HL-60 (cell line): Measurements from ENCODE around the gene RBM39.
"Not testable (repeated sequence)": the region's sequence is repeated elsewhere in the genome, so short reads cannot be mapped to it uniquely, and the experiment has no call there.

ENCODE experiments used
- DNase-seq, 2 experiments: peaks; one replicate each; pipeline ENCODE4 v3.0.0-alpha.2; 2010 to 2020; ENCODE audit warnings: low read depth in 1 of 2, low spot score in 1 of 2
- H3K27ac ChIP-seq: fragments of 250-450 bp; sonication (Bioruptor Pico); replicated peaks from 2 replicates; pipeline ENCODE4 v1.5.1; 2020; ENCODE audit warnings: mild to moderate bottlenecking, moderate library complexity
- H3K27me3 ChIP-seq: fragments of 250-450 bp; sonication (Bioruptor Pico); 2 replicates; pipeline ENCODE4 v1.5.1; 2021; ENCODE audit warnings: mild to moderate bottlenecking, moderate library complexity; ENCODE audit not compliant: insufficient read depth, poor library complexity, severe bottlenecking
- H3K4me3 ChIP-seq: replicated peaks from 2 replicates; pipeline ENCODE4 v1.5.1; 2011; ENCODE audit warnings: mild to moderate bottlenecking, control low read depth, low read length; ENCODE audit not compliant: insufficient read depth
- GABPA ChIP-seq: IDR thresholded peaks from 2 replicates; pipeline ENCODE4 v1.6.1; 2012; ENCODE audit warnings: low read depth
- POLR2AphosphoS5 ChIP-seq: IDR thresholded peaks from 2 replicates; pipeline ENCODE4 v1.6.1; 2012; ENCODE audit warnings: low read depth
- SPI1 ChIP-seq: IDR thresholded peaks from 2 replicates; pipeline ENCODE4 v1.6.1; 2012; ENCODE audit warnings: low read depth, mild to moderate bottlenecking, borderline replicate concordance
- TF ChIP-seq, protein P1 (sequence below): IDR thresholded peaks from 2 replicates; pipeline ENCODE4 v1.6.1; 2012; ENCODE audit warnings: low read depth; ENCODE audit not compliant: insufficient replicate concordance
- TF ChIP-seq, protein P2 (sequence below): IDR thresholded peaks from one replicate; pipeline ENCODE4 v1.5.1; 2011; ENCODE audit warnings: low read length, control low read depth, inconsistent platforms; ENCODE audit not compliant: insufficient read depth

The RBM39 gene

GRCh38 chr20:35716330-35716729 is 25.7 kb downstream of the RBM39 start:
- TF ChIP-seq GABPA (no peak), POLR2AphosphoS5 (no peak), SPI1 (no peak)
- TF ChIP-seq, protein P1, sequence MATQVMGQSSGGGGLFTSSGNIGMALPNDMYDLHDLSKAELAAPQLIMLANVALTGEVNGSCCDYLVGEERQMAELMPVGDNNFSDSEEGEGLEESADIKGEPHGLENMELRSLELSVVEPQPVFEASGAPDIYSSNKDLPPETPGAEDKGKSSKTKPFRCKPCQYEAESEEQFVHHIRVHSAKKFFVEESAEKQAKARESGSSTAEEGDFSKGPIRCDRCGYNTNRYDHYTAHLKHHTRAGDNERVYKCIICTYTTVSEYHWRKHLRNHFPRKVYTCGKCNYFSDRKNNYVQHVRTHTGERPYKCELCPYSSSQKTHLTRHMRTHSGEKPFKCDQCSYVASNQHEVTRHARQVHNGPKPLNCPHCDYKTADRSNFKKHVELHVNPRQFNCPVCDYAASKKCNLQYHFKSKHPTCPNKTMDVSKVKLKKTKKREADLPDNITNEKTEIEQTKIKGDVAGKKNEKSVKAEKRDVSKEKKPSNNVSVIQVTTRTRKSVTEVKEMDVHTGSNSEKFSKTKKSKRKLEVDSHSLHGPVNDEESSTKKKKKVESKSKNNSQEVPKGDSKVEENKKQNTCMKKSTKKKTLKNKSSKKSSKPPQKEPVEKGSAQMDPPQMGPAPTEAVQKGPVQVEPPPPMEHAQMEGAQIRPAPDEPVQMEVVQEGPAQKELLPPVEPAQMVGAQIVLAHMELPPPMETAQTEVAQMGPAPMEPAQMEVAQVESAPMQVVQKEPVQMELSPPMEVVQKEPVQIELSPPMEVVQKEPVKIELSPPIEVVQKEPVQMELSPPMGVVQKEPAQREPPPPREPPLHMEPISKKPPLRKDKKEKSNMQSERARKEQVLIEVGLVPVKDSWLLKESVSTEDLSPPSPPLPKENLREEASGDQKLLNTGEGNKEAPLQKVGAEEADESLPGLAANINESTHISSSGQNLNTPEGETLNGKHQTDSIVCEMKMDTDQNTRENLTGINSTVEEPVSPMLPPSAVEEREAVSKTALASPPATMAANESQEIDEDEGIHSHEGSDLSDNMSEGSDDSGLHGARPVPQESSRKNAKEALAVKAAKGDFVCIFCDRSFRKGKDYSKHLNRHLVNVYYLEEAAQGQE, result no peak
- TF ChIP-seq, protein P2, sequence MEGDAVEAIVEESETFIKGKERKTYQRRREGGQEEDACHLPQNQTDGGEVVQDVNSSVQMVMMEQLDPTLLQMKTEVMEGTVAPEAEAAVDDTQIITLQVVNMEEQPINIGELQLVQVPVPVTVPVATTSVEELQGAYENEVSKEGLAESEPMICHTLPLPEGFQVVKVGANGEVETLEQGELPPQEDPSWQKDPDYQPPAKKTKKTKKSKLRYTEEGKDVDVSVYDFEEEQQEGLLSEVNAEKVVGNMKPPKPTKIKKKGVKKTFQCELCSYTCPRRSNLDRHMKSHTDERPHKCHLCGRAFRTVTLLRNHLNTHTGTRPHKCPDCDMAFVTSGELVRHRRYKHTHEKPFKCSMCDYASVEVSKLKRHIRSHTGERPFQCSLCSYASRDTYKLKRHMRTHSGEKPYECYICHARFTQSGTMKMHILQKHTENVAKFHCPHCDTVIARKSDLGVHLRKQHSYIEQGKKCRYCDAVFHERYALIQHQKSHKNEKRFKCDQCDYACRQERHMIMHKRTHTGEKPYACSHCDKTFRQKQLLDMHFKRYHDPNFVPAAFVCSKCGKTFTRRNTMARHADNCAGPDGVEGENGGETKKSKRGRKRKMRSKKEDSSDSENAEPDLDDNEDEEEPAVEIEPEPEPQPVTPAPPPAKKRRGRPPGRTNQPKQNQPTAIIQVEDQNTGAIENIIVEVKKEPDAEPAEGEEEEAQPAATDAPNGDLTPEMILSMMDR, result no peak
- Histone ChIP-seq H3K27ac (no peak overlapping the region), H3K4me3 (no peak overlapping the region), H3K27me3 (no peaks in the 10 kb centered on the region)
- DNase-seq, result no peak

DNA sequence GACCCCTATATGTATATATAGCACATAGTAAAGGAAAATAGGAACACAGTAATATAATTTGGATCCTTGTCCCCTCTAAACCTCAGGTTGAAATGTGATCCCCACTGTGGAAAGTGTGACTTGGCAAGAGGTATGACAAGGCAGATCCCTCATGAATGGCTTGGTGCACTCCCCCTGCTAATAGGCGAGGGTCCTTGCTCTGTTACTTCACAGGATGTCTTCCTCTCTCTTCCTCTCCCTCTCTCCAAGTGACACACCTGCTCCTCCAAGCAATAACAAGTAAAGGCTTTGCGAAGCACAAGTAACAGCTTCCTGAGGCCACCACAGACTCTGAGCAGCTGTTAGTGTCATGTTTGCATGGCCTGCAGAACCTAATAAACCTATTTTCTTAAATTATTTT is 26.4 kb downstream of the RBM39 start:
- Histone ChIP-seq H3K4me3 (no peak overlapping the region), H3K27ac (no peak overlapping the region), H3K27me3 (no peaks in the 10 kb centered on the region)
- TF ChIP-seq, protein P2, result no peak
- TF ChIP-seq, protein P1, result no peak
- TF ChIP-seq SPI1, result no peak
- TF ChIP-seq GABPA, result no peak
- TF ChIP-seq POLR2AphosphoS5, result no peak
- DNase-seq, result no peak

DNA sequence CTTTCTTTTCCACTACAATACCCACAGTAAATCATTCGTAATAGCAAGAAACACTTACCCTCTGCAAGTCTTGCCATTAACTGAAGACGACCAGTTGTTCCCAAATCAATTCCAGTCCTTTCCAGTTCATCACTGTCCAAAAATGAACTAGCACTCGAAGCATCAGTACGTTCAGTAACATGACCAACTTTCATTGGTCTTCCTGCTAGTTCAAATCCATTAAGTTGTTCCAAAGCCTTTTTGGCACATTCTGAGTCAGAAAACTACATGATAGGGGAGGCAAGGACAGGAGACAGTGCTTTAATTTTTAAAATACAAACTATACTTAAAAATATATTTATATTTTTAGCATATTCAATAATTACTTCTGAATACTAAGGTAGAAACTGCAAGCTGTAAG is 27.9 kb downstream of the RBM39 start:
- Histone ChIP-seq H3K27me3 (no peaks in the 10 kb centered on the region), H3K4me3 (no peak overlapping the region), H3K27ac (no peak overlapping the region)
- no peak for DNase-seq
- TF ChIP-seq, protein P1, result no peak
- no peak for TF ChIP-seq POLR2AphosphoS5

DNA sequence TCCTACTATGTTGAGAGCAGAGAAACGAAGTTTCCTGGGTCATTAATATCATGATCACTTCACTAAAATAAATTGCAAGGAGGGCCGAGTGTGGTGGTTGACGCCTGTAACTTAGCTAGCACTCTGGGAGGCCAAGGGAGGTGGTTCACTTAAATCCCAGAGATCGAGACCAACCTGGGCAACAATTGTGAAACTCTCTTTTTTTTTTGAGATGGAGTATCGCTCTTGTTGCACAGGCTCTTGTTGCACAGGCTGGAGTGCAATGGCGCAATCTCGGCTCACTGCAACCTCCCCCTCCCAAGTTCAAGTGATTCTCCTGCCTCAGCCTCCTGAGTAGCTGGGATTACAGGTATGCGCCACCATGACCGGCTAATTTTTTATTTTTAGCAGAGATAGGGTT is 28.9 kb downstream of the RBM39 start:
- H3K27ac ChIP-seq, H3K4me3 ChIP-seq, H3K27me3 ChIP-seq: not testable (repeated sequence)
- peak in 1 of 2 experiments; percentile 35 for DNase-seq
